Stimulated activated CD4-positive, alpha-beta T cell treated with anti-CD3 and anti-CD28 coated beads, Interleukin-12 subunit alpha, Interleukin-12 subunit beta, amount 100 ng/mL, for 48 hours (primary cell): ENCODE measurements around the gene GARS1.
A peak's percentile ranks its signal among the peaks of the same experiment; 100 is the strongest.
"Not testable (repeated sequence)": the region's sequence is repeated elsewhere in the genome, so short reads cannot be mapped to it uniquely, and the experiment has no call there.

Source experiments
- DNase-seq, 3 donors: peaks; one replicate each; pipeline ENCODE4 v3.0.0-alpha.2; 2020; ENCODE audit warnings: low read depth in 2 of 3, low spot score in 1 of 3

GARS1 gene, protein sequence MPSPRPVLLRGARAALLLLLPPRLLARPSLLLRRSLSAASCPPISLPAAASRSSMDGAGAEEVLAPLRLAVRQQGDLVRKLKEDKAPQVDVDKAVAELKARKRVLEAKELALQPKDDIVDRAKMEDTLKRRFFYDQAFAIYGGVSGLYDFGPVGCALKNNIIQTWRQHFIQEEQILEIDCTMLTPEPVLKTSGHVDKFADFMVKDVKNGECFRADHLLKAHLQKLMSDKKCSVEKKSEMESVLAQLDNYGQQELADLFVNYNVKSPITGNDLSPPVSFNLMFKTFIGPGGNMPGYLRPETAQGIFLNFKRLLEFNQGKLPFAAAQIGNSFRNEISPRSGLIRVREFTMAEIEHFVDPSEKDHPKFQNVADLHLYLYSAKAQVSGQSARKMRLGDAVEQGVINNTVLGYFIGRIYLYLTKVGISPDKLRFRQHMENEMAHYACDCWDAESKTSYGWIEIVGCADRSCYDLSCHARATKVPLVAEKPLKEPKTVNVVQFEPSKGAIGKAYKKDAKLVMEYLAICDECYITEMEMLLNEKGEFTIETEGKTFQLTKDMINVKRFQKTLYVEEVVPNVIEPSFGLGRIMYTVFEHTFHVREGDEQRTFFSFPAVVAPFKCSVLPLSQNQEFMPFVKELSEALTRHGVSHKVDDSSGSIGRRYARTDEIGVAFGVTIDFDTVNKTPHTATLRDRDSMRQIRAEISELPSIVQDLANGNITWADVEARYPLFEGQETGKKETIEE

DNA sequence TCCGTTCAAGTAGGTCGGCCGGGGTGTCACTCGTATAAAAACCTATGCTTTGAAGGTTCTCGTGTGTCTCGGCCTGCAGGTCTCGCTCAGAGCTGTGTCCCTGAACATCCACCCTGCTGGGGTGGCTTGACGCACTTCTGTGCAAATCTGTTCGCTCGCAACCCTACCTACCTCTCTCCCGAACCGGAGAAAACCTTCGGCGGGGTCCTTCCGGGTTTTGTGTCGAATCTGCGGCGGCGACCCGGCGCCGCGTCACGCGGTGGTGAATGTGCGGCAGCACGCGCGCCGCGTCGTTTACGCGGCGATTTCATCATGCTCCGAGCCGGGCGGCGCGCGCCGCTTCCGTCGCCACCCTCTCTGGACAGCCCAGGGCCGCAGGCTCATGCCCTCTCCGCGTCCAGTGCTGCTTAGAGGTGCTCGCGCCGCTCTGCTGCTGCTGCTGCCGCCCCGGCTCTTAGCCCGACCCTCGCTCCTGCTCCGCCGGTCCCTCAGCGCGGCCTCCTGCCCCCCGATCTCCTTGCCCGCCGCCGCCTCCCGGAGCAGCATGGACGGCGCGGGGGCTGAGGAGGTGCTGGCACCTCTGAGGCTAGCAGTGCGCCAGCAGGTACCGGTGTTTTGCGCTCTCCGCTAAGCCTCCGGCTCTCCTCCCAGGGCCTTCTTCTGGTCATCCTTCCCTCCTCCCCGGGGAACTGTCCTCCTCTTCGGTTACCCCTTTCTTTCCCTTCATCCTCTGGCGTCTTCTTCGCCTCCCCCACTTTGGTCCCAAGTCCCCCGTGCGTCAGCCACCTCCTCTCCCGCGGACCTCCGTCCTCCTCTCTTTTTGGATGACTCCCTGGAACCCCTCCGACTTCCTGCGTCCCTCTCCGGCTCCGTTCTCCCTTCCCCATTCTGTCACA, at the start of gene GARS1:
GARS1 (plus strand) TSS at position 339 of the 896 bp plus-strand sequence; CDS start at position 383, 44 bp downstream.
- DNase-seq, result peak; percentile 83 to 88 (median 84)

DNA sequence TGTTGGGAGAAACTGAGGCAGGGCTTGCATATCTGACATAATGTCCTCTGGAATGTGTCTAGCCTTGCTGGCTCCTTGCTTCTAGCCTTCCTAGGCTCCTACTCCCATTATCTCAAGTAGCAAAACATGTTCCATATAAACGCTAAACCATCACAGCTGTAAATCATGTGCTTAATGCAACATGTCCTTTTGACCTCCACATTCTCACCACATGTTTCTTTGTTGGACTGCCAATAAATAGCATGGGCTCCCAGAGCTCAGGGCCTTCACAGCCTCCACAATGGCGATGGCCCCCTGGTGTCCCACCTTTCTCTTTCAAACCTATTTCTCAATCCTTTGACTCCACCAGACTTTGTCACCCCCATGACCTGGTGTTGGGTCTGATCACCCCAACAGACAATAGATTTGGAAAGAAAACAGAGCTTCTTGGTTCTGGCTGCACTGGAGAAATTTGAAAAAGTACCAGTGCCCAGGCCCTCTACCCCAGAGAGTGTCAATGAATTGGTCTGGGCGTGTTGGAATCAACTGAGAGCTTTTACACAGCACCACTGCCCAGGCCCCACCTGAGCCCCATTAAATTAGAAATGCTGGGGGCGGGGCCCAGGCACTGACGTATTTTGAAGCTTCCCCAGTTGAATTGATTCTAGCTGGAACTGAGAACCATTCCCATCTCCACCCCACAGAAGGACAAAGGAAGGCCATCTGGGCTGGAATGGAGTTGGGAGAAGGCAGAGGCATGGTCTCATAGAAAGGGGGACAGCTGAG, 48.7 kb upstream of the GARS1 start:
- no peak for DNase-seq

DNA sequence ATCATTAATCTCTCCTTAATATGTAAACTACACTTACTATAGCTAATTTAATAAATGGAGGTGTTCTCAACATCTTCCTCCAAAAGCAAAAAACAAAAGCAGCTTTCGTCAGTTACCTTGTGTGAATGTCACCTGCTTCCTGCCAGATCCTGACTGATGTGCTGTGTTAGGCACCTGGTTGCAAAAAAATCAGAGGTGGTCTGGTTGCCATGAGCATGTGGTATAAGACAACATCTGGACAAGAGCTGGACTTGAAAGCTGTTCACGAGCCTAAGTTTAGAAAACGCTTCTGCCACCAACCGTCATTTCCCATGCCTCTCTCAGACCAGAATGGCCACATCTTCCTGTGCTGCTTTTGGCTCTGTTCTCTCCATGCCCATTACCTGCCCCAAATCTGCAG, 48.1 kb upstream of the GARS1 start:
- no peak for DNase-seq

DNA sequence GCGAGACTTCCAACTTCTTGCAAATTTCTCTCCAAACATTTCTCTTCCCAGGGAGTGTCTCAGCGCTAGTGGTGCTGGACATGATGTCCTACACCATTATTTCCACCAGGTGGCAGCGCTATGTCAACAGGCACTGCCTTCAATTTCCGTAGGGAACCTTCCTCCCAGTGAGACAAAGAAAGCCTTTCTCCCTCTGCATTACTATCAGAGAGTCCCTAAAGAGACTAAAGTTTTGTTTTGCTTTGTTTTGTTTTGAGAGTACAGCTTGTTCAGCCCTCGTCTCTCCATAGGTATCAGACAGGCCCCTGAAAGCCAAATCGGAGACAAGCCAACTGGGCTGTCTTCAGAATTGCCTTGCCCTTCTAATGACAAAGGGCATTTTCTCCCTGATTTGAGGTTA, 45.8 kb upstream of the GARS1 start:
- DNase-seq, result peak in 2 of 3 donors; percentile 15 to 34

DNA sequence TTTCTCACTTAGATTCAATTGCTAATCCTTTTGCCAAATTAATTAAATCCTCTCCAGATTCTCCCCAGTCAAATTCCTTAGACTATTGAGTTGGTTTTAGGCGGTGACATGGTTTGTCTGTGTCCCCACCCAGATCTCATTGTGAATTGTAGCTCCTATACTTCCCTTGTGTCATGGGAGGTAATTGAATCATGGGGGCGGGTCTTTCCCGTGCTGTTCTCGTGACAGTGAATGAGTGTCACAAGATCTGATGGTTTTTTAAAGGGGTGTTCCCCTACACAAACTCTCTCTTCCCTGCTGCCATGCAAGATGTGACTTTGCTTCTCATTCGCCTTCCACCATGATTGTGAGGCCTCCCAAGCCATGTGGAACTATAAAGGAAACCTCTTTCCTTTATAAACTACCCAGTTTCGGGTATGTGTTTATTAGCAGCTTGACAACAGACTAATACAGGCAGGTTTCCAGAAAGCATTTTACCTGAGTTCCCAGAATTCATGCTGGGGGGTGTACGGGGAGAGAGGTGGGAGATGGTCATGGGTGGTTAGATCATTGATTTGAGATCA, 44.7 kb upstream of the GARS1 start:
- no peak for DNase-seq

DNA sequence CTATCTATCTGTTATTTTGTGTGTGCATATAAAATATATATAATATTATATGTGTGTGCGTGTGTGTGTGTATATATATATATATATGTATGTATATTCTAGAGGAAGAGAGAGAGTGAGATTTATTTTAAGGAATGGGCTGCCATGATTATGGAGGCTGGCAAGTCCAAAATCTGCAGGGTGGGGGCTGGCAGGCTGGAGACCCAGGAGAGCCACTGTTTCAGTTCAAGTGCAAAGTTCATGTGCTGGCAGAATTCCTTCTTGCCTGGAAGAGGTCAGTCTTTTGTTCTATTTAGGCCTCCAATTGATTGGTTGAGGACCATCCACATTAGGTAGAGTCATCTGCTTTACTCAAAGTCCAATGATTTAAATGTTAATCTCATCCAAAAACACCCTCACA, 42.3 kb upstream of the GARS1 start:
- no peak for DNase-seq

DNA sequence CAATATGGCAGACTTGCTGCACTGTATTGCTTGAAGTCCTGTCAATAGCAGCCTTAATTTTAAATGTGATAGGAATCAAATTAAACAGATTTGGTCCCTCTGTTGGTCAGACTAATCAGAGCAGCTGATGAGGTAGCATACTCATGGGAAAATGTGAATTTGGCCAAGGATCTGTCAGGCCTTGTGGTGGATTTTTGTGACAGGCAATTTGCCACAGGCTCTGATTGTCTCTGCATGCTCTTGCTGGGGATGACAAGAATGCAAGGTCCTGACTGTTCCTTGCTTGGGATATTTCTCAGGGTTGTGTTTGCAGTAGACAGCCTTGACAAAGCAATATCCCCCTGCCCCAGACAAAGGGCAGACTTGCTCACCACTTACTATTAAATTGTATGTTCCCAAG, 41.5 kb upstream of the GARS1 start:
- no peak for DNase-seq

DNA sequence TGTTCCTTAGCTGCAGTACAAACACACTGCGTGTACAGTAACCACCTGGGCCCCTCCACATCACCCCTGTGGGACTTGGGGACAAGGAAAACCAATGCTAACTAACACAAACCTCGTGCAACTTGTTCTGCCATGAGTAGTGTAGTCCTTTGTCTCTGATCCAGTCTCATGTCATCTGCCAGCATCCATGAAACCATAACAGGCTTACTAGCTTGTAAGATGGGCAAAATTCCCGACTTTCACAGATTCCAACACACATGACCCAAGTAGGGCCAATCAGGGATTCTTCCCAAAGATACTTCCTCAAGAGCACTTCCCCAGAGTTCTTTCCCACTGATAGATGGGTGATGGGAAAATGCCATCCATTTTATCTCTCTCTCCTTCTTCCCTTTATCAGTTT, 41.1 kb upstream of the GARS1 start:
- no peak for DNase-seq

DNA sequence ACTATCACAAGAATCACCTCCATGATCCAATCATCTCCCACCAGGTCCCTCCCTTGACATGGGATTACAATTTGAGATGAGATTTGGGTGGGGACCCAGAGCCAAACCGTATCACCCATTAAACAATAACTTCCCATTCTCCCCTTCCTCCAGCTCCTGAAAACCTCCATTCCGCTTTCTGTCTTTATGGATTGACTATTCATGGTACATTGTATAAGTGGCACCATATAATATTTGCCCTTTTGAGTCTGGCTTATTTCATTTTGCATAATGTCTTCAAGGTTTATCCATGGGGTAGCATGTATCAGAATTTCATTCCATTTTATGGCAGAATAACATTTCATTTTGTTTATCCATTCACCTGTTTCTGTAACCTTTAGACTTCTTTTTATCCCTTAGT, 39.2 kb upstream of the GARS1 start:
- DNase-seq, result no peak

DNA sequence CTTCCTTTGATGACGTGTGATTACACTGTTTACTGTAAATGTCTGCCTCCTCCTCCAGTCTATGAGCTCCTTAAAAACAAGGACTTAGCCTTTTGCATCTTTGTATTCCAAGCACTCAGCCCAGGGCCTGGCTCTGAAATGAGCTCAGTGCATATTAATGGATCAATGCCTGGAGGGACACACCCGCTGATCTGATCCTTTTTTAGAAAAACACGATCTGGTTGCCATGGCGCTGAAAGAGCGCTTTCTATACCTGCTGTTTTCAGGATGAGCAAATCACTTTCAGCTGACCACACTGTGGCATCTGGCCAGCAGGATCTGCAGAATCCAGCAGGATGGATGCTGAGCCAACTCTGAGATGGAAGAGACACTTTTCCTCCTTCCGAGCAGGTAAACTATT, 37.8 kb upstream of the GARS1 start:
- DNase-seq, result no peak

DNA sequence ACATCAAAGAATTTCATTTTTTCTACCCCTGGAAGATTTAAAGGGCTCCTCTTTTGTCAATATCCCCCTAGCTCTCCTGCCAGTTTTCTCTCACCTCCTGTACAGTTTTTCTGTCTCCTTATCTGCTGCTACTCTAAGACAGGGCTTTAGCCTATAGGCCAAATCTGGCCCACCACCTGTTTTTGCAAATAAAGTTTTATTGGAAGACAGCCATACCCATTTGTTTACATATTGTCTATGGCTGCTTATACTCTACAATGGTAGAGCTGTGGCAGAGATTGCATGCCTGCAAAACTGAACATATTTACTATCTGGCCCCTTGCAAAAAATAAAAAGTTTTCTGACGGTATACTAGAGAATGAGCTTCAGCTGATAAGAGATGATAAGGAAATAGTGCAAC, 37.4 kb upstream of the GARS1 start:
- no peak for DNase-seq

DNA sequence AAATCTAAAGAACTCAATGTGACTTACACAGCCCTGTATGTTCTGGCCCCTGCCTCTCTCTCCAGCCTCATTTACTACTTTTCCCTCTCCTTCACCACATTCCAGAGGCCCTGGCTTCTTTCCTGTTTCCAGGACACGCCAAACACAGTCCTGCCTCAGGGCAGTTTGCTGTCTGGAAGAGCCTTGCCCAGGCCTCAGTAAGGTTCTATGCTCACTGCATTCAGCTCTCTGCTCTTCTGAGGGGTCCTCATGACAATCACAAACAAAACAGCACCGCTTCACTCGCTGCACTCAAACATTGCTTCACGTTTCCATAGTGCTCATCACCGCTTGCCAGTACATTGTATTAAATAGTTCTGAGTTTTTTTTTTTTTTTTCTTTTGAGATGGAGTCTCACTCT, 35.1 kb upstream of the GARS1 start:
- DNase-seq, result no peak

DNA sequence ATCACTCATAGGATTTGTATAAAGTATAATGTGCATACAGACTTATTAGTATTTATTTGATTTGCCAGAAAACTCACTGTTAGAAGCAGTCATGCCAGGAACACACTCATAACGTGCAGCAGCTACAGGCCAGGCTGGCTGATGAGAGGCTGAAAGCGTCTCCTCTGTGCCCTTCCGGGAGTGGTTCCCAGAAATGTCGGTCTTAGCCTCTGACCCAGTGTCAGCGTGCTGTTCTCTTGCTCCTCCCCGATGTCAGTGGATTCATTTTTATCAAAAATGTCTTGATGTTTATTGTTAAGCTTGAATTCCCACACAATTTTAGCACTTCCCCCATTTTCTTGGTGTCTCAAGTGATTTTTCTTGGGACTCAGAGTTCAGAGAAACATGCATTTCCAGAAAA, 33.3 kb upstream of the GARS1 start:
- DNase-seq, result no peak

DNA sequence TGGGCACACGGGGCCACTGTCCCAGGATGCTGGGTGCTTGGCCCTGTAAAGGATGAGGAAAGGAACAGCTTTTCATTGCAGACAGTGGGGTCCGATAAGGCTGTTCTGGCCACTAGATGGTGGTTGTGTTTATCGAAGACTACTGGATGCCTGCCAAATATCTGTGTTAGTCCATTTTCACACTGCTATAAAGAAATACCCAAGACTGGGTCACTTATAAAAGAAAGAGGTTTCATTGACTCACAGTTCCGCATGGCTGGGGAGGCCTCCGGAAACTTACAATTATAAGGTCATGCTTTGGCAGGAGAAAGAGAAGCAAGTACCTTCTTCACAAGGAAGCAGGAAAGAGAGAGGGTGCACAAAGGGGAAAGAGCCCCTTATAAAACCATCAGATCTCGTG, 32.2 kb upstream of the GARS1 start:
- DNase-seq, result no peak

DNA sequence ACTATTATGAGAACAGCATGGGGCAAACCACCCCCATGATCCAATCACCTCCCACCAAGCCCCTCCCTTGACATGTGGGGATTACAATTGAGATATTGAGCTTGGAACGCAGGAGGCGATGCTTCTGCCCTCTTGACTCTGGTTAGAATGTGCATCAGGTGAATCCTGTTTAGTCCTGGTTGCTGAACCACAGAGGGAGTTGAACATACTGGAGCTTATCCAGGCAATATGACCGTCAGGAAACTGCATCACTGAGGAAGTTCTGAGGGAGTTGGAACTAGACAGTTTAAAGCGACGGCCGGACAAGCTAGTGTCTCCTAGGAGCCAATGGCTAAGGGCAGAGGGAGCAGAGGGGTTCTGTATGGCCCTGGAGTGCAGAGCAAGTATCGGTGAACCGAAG, 31.8 kb upstream of the GARS1 start:
- no peak for DNase-seq

DNA sequence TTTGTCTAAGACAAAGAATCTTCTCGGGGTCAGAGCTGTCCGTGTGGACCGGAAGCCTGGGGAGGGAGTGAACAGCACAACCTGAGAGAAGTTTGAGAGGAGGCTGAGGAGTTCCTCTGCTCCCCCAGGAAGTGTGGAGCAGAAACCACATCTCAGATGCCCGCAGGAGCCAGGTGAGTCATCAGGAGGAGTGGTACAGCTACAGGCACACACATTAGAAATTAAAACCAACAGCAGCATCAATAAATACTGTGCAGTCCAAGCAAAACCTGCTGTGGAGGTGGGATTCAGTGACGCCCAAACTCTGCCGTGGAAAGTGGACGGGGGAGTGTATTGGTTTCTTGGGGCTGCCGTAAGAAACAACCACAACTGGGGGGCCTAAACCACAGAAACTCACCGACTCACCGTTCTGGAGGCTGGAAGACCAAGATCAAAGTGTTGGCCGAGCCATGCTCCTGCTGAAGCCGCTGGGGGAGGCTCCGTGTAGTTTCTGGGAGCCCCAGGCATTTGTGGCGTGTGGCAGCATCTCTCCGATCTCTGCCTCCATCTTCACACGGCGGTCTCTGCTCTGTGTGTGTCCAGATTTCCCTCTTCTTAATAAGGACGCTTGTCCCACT, 31.2 kb upstream of the GARS1 start:
- no peak for DNase-seq

DNA sequence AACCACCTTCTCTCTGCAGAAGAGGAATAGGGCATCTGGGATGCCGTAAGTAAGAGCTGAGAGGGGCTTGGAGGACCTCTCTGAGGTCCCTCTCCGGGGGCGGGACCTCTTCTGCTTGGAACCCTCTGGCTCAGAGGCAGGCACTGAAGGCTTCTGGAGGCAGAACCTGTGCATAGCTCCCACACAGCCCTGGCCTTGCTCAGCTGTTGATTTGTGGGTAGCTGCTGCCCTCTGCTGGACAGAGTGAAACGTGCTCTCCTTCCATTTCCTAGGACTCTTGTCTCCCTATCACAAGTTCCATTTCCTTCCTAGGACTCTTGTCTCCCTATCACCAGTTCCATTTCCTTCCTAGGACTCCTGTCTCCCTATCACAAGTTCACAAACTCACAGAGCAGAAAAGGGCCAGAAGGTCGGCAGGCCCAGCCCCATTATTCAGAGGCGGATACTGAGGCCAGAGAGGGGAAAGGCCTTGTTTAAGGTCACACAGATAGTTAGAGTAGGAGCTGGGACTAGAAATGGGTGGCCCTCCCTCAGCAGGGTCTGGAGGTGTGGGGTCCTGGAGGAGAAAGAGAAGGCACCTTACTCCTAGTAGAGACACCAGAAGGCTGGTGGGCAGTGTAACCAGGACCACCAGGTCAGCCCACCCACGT, 30.3 kb upstream of the GARS1 start:
- DNase-seq, result peak; percentile 57 to 83 (median 60)

DNA sequence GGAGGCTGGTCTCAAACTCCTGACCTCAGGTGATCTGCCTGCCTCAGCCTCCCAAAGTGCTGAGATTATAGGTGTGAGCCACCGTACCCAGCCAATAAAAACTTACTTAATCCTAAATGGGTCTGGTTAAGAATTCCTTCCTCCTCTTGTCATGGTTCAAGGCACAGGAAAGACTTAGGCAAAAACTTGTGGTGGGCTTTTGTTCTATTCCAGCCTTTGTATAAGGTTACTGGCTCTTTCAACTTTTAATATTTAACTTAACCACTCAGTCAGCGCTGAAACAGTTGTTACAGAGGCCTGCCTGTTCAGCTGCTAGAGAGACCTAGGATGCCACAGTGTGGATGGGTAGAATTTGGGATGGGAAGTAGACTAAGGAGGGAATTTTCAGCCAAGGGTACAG, 28.1 kb upstream of the GARS1 start:
- DNase-seq, result no peak

DNA sequence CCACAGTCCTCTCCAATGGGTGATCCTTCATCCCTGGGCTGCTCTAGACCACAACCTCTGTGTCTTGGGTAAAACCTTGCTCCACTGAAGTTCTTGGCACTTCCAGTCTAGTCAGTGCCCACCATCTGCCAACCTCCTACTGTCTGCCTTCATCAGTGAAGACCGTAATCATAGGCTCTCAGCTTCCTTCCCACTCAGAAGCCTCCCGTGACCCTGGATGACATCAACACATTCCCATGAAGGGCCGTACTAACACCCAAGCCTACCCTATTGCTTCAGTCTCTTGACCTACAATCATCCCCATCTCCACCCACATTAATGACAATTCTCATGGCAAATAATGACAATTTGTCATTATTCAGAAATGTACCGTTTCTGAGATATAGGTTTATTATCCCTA, 27.6 kb upstream of the GARS1 start:
- no peak for DNase-seq

DNA sequence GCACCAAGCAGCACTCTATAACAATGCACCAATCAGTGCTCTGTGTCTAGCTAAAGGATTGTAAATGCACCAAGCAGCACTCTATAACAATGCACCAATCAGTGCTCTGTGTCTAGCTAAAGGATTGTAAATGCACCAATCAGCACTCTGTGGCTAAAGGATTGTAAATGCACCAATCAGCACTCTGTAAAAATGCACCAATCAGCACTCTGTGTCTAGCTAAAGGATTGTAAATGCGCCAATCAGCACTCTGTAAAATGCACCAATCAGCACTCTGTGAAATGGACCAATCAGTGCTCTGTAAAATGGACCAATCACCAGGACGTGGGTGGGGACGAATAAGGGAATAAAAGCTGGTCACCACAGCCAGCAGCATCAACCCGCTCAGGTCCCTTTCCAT, 24.4 kb upstream of the GARS1 start:
- DNase-seq, result not testable (repeated sequence)
